Measurements from ENCODE around the gene RNF223. TPM values are rescaled to one million over a fixed set of nuclear protein-coding genes. Genes with fewer than 3 reads are reported as not detected.

RNF223 gene
- total and polyA plus RNA-seq, 2 of the 13 experiments (the other 11 are each of a cell fraction or from before 2014, with no cell fraction given), result 0.03 TPM; not detected in 1

DNA sequence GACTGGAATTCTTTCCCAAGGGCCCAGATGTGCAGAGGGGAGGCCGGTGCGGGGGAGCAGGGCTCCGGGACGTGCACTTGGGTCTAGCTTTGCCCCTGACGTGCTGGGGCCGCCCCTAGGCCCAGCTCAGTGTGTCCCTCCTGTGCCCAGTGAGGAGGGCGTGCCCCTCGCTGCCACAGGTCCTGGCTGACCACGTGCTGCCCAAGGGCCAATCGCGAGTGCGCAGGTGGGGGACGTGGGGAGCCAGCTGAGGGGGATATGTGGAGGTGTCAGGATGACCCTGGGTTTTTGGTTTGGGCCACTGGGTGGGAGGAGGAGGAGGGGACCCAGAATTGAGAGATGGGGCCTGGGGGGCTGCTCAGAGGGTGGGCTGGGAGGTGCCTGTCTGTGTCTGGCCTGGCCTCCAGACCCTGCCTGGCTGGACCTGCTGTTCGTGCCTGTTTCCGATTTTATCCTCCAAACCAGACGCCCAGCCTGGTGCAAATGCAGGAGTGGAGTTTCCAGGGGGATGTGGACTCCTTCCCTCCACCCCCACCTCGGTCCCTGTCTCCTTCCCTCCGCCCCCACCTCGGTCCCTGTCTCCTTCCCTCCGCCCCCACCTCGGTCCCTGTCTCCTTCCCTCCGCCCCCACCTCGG, 6.1 kb upstream of the RNF223 start (continued):
- TF ChIP-seq, protein P1, sequence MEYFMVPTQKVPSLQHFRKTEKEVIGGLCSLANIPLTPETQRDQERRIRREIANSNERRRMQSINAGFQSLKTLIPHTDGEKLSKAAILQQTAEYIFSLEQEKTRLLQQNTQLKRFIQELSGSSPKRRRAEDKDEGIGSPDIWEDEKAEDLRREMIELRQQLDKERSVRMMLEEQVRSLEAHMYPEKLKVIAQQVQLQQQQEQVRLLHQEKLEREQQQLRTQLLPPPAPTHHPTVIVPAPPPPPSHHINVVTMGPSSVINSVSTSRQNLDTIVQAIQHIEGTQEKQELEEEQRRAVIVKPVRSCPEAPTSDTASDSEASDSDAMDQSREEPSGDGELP (IDR thresholded peaks at IDR 0.05; ENCODE audit: borderline replicate concordance, low read depth), result peak; percentile 32; the same call in 1 of the 2 replicates
- 0 out of 2 replicates have a peak, but pooled peaks have one; percentile 6 for TF ChIP-seq SNAI1 (CRISPR knock-in tag; IDR thresholded peaks at IDR 0.05; ENCODE audit: borderline replicate concordance)
- TF ChIP-seq, protein P2, sequence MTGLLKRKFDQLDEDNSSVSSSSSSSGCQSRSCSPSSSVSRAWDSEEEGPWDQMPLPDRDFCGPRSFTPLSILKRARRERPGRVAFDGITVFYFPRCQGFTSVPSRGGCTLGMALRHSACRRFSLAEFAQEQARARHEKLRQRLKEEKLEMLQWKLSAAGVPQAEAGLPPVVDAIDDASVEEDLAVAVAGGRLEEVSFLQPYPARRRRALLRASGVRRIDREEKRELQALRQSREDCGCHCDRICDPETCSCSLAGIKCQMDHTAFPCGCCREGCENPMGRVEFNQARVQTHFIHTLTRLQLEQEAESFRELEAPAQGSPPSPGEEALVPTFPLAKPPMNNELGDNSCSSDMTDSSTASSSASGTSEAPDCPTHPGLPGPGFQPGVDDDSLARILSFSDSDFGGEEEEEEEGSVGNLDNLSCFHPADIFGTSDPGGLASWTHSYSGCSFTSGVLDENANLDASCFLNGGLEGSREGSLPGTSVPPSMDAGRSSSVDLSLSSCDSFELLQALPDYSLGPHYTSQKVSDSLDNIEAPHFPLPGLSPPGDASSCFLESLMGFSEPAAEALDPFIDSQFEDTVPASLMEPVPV (CRISPR knock-in tag; IDR thresholded peaks at IDR 0.05), result no peak
- no peak for TF ChIP-seq ZSCAN20 (CRISPR knock-in tag; IDR thresholded peaks at IDR 0.05; ENCODE audit: borderline replicate concordance)
- no peak for TF ChIP-seq ZNF616 (CRISPR knock-in tag; IDR thresholded peaks at IDR 0.05; ENCODE audit: low read depth)
- TF ChIP-seq GFI1 (CRISPR knock-in tag; IDR thresholded peaks at IDR 0.05; ENCODE audit: borderline replicate concordance), result no peak
- TF ChIP-seq ZFP1 (CRISPR knock-in tag; IDR thresholded peaks at IDR 0.05), result no peak
- no peak for TF ChIP-seq ZSCAN29 (CRISPR knock-in tag; conservative IDR thresholded peaks at IDR 0.05)
- 0 out of 2 replicates have a peak, but pooled peaks have one; percentile 13 for TF ChIP-seq KDM5B (CRISPR knock-in tag; IDR thresholded peaks at IDR 0.05; ENCODE audit: borderline replicate concordance)
- TF ChIP-seq, protein P3, sequence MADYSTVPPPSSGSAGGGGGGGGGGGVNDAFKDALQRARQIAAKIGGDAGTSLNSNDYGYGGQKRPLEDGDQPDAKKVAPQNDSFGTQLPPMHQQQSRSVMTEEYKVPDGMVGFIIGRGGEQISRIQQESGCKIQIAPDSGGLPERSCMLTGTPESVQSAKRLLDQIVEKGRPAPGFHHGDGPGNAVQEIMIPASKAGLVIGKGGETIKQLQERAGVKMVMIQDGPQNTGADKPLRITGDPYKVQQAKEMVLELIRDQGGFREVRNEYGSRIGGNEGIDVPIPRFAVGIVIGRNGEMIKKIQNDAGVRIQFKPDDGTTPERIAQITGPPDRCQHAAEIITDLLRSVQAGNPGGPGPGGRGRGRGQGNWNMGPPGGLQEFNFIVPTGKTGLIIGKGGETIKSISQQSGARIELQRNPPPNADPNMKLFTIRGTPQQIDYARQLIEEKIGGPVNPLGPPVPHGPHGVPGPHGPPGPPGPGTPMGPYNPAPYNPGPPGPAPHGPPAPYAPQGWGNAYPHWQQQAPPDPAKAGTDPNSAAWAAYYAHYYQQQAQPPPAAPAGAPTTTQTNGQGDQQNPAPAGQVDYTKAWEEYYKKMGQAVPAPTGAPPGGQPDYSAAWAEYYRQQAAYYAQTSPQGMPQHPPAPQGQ (CRISPR knock-in tag; IDR thresholded peaks at IDR 0.05; ENCODE audit: borderline replicate concordance), result no peak
- no peak for TF ChIP-seq NR2F1 (CRISPR knock-in tag; IDR thresholded peaks at IDR 0.05)
- no peak for TF ChIP-seq FOXP1 (IDR thresholded peaks at IDR 0.05)
- no peak for TF ChIP-seq FOXP1 (CRISPR knock-in tag; IDR thresholded peaks at IDR 0.05)
- TF ChIP-seq POLR2G (IDR thresholded peaks at IDR 0.05; ENCODE audit: low read depth, low read length), result peak; percentile 54; the same call in 1 of the 2 replicates
- 0 out of 2 replicates have a peak, but pooled peaks have one; percentile 46 for TF ChIP-seq RBFOX2 (IDR thresholded peaks at IDR 0.05; ENCODE audit: low read depth, low read length)
- TF ChIP-seq HMG20B (CRISPR knock-in tag; conservative IDR thresholded peaks at IDR 0.05), result no peak
- TF ChIP-seq, protein P4, sequence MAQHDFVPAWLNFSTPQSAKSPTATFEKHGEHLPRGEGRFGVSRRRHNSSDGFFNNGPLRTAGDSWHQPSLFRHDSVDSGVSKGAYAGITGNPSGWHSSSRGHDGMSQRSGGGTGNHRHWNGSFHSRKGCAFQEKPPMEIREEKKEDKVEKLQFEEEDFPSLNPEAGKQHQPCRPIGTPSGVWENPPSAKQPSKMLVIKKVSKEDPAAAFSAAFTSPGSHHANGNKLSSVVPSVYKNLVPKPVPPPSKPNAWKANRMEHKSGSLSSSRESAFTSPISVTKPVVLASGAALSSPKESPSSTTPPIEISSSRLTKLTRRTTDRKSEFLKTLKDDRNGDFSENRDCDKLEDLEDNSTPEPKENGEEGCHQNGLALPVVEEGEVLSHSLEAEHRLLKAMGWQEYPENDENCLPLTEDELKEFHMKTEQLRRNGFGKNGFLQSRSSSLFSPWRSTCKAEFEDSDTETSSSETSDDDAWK (CRISPR knock-in tag; IDR thresholded peaks at IDR 0.05), result no peak
- TF ChIP-seq, protein P5, sequence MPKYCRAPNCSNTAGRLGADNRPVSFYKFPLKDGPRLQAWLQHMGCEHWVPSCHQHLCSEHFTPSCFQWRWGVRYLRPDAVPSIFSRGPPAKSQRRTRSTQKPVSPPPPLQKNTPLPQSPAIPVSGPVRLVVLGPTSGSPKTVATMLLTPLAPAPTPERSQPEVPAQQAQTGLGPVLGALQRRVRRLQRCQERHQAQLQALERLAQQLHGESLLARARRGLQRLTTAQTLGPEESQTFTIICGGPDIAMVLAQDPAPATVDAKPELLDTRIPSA (CRISPR knock-in tag; IDR thresholded peaks at IDR 0.05; ENCODE audit: borderline replicate concordance), result no peak
- TF ChIP-seq, protein P6, sequence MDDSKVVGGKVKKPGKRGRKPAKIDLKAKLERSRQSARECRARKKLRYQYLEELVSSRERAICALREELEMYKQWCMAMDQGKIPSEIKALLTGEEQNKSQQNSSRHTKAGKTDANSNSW (CRISPR knock-in tag; IDR thresholded peaks at IDR 0.05; ENCODE audit: borderline replicate concordance), result no peak
- no peak for TF ChIP-seq ZNF605 (CRISPR knock-in tag; IDR thresholded peaks at IDR 0.05)
- no peak for TF ChIP-seq ZNF329 (CRISPR knock-in tag; IDR thresholded peaks at IDR 0.05; ENCODE audit: low read depth)

All from HepG2 (cell line).